ENCODE results near the gene WNK2. TPM values are rescaled to one million over a fixed set of nuclear protein-coding genes. Genes with fewer than 3 reads are reported as not detected.

WNK2 gene
- total RNA-seq, 2 experiments from 2014 or later = 3.3 to 4.6 TPM

DNA sequence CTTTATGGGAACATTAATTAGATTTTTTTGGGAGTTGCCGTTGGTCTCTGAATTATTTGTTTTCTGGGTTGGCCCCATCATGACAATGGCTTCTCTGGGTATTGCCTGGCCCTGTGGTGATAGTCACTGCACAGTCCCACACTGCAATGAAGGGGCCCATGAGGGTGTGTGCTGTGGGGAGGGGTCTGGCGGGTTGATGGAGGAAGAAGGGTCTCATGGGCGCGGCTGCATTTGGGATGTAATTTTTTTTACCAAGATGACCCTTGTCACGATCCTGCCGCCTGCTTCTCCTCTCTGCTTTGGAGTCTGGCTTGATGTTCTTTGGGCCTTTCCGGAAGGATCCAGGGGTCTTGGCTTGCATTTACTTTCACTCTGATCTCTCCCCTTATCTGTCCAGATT, 44.1 kb downstream of the WNK2 start:
- no peaks in the 10 kb centered on the region for H3K36me3 Mint-ChIP-seq (ENCODE audit: low read depth)
- H3K27me3 Mint-ChIP-seq = peaks cover 5% of the 10 kb centered on the region
- DNase-seq (no peak), ATAC-seq (no peak)
- peaks cover 5% of the 10 kb centered on the region for H3K4me1 Mint-ChIP-seq
- H3K9me3 Mint-ChIP-seq (ENCODE audit: low read depth) = no peaks in the 10 kb centered on the region
- intact Hi-C loops (cut with DNase I, micrococcal nuclease) = no loop called here
- ChIA-PET POLR2A (no interaction called here), CTCF (no interaction called here)
- no peak overlapping the region for H3K27ac Mint-ChIP-seq
- H3K4me3 Mint-ChIP-seq = no peak overlapping the region

DNA sequence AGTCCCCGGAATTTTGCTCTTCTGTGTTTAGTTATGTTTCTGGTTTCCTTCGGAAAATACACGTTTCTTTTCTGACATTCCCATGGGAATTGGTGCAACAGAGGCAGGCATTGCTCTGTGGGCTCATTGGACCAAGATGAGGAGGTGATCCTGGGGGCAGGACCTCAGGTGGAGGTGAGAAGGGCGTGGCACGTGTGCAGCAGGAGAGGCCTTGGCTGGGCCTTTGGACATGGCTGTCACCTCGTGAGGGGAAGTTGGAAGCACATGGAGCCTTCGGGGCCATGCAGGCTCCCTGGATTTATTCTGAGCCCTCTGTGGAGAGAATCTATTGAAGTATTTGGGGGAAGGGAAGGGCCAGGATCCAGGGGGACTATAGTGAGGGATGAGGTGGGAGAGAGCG, 44.5 kb downstream of the WNK2 start:
- Mint-ChIP-seq H3K36me3 (ENCODE audit: low read depth) (no peaks in the 10 kb centered on the region), H3K27me3 (peaks cover 5% of the 10 kb centered on the region), H3K4me3 (no peak overlapping the region), H3K27ac (no peak overlapping the region), H3K9me3 (ENCODE audit: low read depth) (no peaks in the 10 kb centered on the region), H3K4me1 (peaks cover 5% of the 10 kb centered on the region)
- POLR2A ChIA-PET = no interaction called here
- no peak for ATAC-seq
- intact Hi-C loops (cut with DNase I, micrococcal nuclease) = no loop called here
- CTCF ChIA-PET = no interaction called here
- no peak for DNase-seq

DNA sequence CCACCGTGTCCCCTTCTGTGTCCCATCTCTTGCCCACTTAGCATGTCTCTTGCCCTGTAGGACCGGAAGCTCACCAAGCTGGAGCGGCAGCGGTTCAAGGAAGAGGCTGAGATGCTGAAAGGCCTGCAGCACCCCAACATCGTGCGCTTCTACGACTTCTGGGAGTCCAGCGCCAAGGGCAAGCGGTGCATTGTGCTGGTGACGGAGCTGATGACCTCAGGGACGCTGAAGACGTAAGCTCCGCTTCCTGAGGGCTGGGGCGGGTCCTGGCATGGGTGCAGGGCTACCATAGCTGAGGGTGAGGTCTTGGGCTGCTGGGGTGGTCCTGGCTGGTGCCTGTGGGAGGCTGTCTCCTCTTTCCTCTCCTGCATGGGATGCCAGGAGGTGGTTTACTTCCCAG, 45.7 kb downstream of the WNK2 start:
- Mint-ChIP-seq H3K9me3 (ENCODE audit: low read depth) (no peaks in the 10 kb centered on the region), H3K27ac (no peak overlapping the region), H3K4me3 (no peak overlapping the region), H3K4me1 (peaks cover 5% of the 10 kb centered on the region), H3K27me3 (peaks cover 5% of the 10 kb centered on the region), H3K36me3 (ENCODE audit: low read depth) (no peaks in the 10 kb centered on the region)
- ATAC-seq (no peak), DNase-seq (no peak)
- ChIA-PET CTCF (no interaction called here), POLR2A (no interaction called here)
- intact Hi-C loops (cut with DNase I, micrococcal nuclease) = no loop called here

- H3K27me3 Mint-ChIP-seq = peaks cover 5% of the 10 kb centered on the region
- DNase-seq (no peak), ATAC-seq (no peak)
- no peaks in the 10 kb centered on the region for H3K36me3 Mint-ChIP-seq (ENCODE audit: low read depth)
- H3K27ac Mint-ChIP-seq = no peak overlapping the region
- H3K9me3 Mint-ChIP-seq (ENCODE audit: low read depth) = no peaks in the 10 kb centered on the region
- no peak overlapping the region for H3K4me3 Mint-ChIP-seq
- intact Hi-C loops (cut with DNase I, micrococcal nuclease) = no loop called here
- ChIA-PET CTCF (no interaction called here), POLR2A (no interaction called here)
- H3K4me1 Mint-ChIP-seq = peaks cover 4% of the 10 kb centered on the region
Measured at GRCh38 chr9:93230185-93230584, 46.2 kb downstream of the WNK2 start.

GRCh38 chr9:93230601-93231000, 46.7 kb downstream of the WNK2 start:
- Mint-ChIP-seq H3K36me3 (ENCODE audit: low read depth) (no peaks in the 10 kb centered on the region), H3K4me3 (no peak overlapping the region), H3K27ac (no peak overlapping the region), H3K9me3 (ENCODE audit: low read depth) (no peaks in the 10 kb centered on the region), H3K27me3 (peaks cover 5% of the 10 kb centered on the region), H3K4me1 (peaks cover under 1% of the 10 kb centered on the region)
- no peak for ATAC-seq
- ChIA-PET CTCF (interaction anchor here (0.9 kb wide), 1 partner anchor 49 kb away, joined by 3 read pairs; no protein-coding TSS in a partner anchor), POLR2A (no interaction called here)
- no peak for DNase-seq
- intact Hi-C loops (cut with DNase I, micrococcal nuclease) = no loop called here

- intact Hi-C loops (cut with DNase I, micrococcal nuclease) = no loop called here
- ChIA-PET CTCF (interaction anchor here (0.9 kb wide), 1 partner anchor 49 kb away, joined by 3 read pairs; no protein-coding TSS in a partner anchor), POLR2A (no interaction called here)
- Mint-ChIP-seq H3K27ac (no peak overlapping the region), H3K9me3 (ENCODE audit: low read depth) (no peaks in the 10 kb centered on the region), H3K36me3 (ENCODE audit: low read depth) (no peaks in the 10 kb centered on the region), H3K4me3 (no peak overlapping the region), H3K27me3 (peaks cover 5% of the 10 kb centered on the region), H3K4me1 (no peaks in the 10 kb centered on the region)
- DNase-seq (no peak), ATAC-seq (no peak)
Measured at GRCh38 chr9:93231121-93231694, 47.3 kb downstream of the WNK2 start.

- Mint-ChIP-seq H3K4me1 (peaks cover under 1% of the 10 kb centered on the region), H3K4me3 (no peak overlapping the region), H3K36me3 (ENCODE audit: low read depth) (no peaks in the 10 kb centered on the region), H3K9me3 (ENCODE audit: low read depth) (no peaks in the 10 kb centered on the region), H3K27ac (no peak overlapping the region), H3K27me3 (peaks cover 5% of the 10 kb centered on the region)
- ATAC-seq (no peak), DNase-seq (no peak)
- ChIA-PET CTCF (interaction anchor here (0.9 kb wide), 1 partner anchor 48 kb away, joined by 3 read pairs; no protein-coding TSS in a partner anchor), POLR2A (no interaction called here)
- intact Hi-C loops (cut with DNase I, micrococcal nuclease) = no loop called here
Measured at GRCh38 chr9:93231716-93232115, 47.8 kb downstream of the WNK2 start.

- DNase-seq (no peak), ATAC-seq (no peak)
- intact Hi-C loops (cut with DNase I, micrococcal nuclease) = no loop called here
- no peaks in the 10 kb centered on the region for H3K36me3 Mint-ChIP-seq (ENCODE audit: low read depth)
- H3K27ac Mint-ChIP-seq = no peak overlapping the region
- peaks cover 5% of the 10 kb centered on the region for H3K27me3 Mint-ChIP-seq
- POLR2A ChIA-PET = interaction anchor here (0.6 kb wide), 1 partner anchor 60 kb away, joined by 3 read pairs; no protein-coding TSS in a partner anchor
- H3K4me1 Mint-ChIP-seq = peaks cover 4% of the 10 kb centered on the region
- CTCF ChIA-PET = interaction anchor here (0.6 kb wide), 1 partner anchor 1396 kb away, joined by 4 read pairs; no protein-coding TSS in a partner anchor
- H3K4me3 Mint-ChIP-seq = no peak overlapping the region
- no peaks in the 10 kb centered on the region for H3K9me3 Mint-ChIP-seq (ENCODE audit: low read depth)
Measured at GRCh38 chr9:93232388-93232960, 48.5 kb downstream of the WNK2 start.

DNA sequence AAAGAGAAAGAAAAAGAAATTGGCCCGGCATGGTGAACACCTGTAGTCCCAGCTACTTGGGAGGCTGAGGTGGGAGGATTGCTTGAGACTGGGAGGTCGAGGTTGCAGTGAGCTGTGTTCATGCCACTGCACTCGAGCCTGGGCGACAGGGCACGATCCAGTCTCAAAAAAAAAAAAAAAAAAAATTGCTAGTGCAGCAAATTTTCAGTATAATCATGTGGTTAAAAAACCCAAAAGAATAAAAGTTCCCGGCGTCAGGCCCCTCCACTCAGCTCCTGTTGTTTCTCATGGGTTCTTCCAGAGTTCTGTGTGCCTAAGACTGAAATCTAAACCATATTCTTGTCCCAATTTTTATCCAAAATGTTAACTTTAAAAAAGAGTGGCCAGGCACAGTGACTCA, 49.1 kb downstream of the WNK2 start:
- no peak overlapping the region for H3K27ac Mint-ChIP-seq
- no peak for ATAC-seq
- ChIA-PET CTCF (interaction anchor here (0.6 to 1.2 kb wide), 4 partner anchors 14 to 1396 kb away, joined by 3 to 4 read pairs (median 4); no protein-coding TSS in a partner anchor), POLR2A (interaction anchor here (0.6 kb wide), 1 partner anchor 60 kb away, joined by 3 read pairs; no protein-coding TSS in a partner anchor)
- H3K9me3 Mint-ChIP-seq (ENCODE audit: low read depth) = peaks cover 1% of the 10 kb centered on the region
- intact Hi-C loops (cut with DNase I, micrococcal nuclease) = no loop called here
- H3K4me3 Mint-ChIP-seq = no peak overlapping the region
- peaks cover 5% of the 10 kb centered on the region for H3K27me3 Mint-ChIP-seq
- no peak for DNase-seq
- peaks cover 5% of the 10 kb centered on the region for H3K4me1 Mint-ChIP-seq
- H3K36me3 Mint-ChIP-seq (ENCODE audit: low read depth) = no peaks in the 10 kb centered on the region

DNA sequence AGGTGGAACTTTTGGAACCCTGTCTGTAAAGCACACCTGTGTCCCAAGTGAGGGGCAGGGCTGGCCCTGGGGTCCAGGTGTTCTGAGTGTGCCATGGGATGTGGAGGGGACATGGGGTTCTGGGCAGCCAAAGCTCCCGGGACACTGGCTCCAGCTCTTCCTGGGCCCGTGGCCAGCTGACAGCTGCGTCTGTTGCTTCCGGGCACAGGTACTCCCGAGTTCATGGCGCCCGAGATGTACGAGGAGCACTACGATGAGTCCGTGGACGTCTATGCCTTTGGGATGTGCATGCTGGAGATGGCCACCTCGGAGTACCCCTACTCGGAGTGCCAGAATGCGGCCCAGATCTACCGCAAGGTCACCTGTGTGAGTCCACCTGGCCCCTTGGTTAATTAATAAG, 50.7 kb downstream of the WNK2 start:
- DNase-seq (no peak), ATAC-seq (no peak)
- CTCF ChIA-PET = interaction anchor here (0.5 kb wide), 1 partner anchor 16 kb away, joined by 3 read pairs; no protein-coding TSS in a partner anchor
- Mint-ChIP-seq H3K4me1 (peaks cover 6% of the 10 kb centered on the region), H3K36me3 (ENCODE audit: low read depth) (no peaks in the 10 kb centered on the region), H3K4me3 (no peak overlapping the region), H3K27me3 (peaks cover 5% of the 10 kb centered on the region), H3K9me3 (ENCODE audit: low read depth) (peaks cover 2% of the 10 kb centered on the region), H3K27ac (no peak overlapping the region)
- POLR2A ChIA-PET = no interaction called here
- intact Hi-C loops (cut with DNase I, micrococcal nuclease) = no loop called here

DNA sequence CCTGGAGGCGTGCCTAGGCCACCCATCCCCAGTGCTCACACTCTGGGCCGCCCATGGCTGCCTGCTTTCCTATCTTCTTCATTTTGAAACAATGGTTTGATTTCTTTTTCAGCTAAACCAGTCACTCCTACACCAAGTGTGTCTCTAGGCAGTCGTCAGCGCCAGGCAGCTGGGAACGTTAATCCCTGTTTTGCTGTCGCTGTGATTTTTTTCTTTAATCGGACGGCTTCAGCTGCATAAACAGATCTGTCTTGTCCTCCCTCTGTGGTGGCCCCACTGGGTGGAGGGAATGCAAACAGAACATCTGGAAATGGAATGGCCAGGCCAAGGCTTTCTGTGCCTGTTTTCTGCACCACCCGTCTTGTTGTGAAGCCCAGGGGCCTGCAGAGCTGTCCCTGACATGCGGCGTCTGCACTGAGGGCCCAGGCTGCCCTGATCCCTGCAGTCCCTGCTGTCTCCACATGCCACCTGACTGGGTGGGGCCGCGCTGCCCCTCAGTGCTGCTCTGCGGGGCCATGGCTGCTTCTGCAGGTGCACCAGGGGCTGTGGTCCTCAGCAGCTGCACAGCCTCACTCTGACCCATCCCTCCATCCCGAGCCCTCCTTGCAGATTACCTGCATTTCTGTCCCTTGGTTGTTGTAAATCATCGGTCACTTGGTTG, 51.5 kb downstream of the WNK2 start:
- Mint-ChIP-seq H3K27me3 (peaks cover 5% of the 10 kb centered on the region), H3K4me1 (peaks cover 6% of the 10 kb centered on the region), H3K9me3 (ENCODE audit: low read depth) (peaks cover 2% of the 10 kb centered on the region), H3K36me3 (ENCODE audit: low read depth) (no peaks in the 10 kb centered on the region), H3K4me3 (no peak overlapping the region), H3K27ac (no peak overlapping the region)
- POLR2A ChIA-PET = no interaction called here
- ATAC-seq (no peak), DNase-seq (no peak)
- intact Hi-C loops (cut with DNase I, micrococcal nuclease) = no loop called here
- CTCF ChIA-PET = no interaction called here
